GM19372 (cell line): ENCODE measurements around the gene CPEB4.

Experiments used
- ATAC-seq: cut with Tn5 transposase; IDR thresholded peaks from one replicate; pipeline ENCODE4 v1.9.1; 2021; ENCODE audit warnings: mild to moderate bottlenecking, low read depth, moderate library complexity; ENCODE audit not compliant: unreplicated experiment

CPEB4 gene

GRCh38 chr5:173858670-173859407 lies 29.3 kb upstream of the CPEB4 start:
- no peak for ATAC-seq

- no peak for ATAC-seq
Measured at GRCh38 chr5:173859408-173860159, 28.6 kb upstream of the CPEB4 start.

GRCh38 chr5:173862047-173862477 lies 26.1 kb upstream of the CPEB4 start:
- ATAC-seq = no peak

DNA sequence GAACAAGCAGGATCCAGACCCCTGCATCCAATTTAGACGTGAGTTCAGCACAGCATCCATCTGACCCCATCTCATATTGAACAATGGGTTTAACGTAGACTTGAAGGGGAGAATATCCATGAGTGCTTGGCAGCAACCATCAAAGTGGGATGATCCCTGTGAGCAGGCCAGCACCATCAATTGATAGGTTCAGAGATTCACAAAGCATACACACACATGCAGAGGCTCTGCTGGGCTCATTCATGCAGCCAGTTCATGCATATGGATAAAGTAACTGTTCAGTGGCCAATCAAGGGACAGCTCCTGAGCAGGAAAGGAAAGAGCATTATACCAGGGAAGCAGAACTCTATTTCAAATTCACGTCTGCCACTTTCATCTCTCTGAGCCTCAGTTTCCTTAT lies 24.8 kb upstream of the CPEB4 start:
- ATAC-seq = no peak

DNA sequence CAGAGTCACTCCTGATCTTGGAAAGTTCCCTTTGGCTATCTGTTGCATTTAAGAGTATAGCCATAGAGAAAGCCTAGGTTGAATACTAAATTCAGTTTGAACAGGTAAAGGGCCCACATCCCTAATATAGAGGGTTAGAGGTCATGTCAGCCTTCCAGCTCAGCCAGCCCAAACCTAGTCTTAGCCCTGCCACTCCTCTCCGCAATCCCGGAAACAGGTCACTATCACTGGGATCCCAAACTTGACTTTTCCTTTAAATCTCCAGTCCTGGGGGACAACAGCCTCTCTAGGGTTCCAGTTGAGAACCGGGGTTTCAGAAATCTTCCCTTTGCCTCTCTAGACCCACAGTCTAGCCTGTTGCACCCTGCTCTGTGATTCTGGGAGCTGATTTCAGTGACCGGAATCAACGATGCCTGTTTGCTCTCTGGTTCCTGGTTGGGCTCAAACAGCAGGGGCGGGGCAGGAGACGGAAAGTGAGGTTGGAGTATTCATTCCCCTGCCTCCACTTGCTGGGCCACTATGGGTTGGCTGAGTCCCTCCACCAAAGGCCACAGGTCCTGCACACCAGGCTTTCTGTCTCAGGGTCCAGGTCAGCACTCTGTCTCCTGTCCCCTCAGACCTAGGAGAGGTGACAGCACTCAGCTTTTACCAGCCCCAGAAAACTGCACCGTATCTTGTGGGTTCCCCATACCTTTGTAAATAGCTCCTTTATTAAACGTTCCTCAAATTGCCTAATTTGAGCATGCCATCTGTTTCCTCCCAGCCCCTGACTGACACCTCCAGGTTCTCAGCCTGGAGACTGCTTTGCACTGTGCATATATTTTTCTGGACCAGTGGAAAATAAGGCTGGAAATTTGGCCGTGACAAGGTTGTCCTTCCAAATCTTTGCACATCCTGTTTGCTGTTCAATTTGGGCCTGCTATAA lies 23.8 kb upstream of the CPEB4 start:
- no peak for ATAC-seq

- ATAC-seq = no peak
Measured at GRCh38 chr5:173866243-173866857, 21.8 kb upstream of the CPEB4 start.

- ATAC-seq = no peak
Measured at GRCh38 chr5:173866858-173867679, 21.1 kb upstream of the CPEB4 start.

GRCh38 chr5:173868096-173868880 lies 19.9 kb upstream of the CPEB4 start:
- ATAC-seq = no peak

GRCh38 chr5:173869316-173869715 lies 18.8 kb upstream of the CPEB4 start:
- ATAC-seq = no peak

DNA sequence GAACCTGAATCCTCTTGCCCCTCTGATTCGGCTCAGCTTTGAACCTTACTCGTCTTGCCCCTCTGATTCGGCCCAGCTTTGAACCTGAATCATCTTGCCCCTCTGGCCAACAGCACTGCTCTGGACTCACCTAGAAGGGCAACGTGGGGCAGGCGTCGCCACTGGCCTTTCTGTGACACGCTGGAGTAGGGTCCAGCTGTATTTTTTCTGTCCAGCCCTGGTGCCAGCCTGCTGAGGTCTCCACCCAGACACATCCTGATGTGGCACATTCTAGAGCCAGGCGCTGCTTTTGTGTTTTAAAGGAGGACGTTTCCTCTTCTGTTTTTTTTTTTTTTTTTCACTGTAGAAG lies 15.2 kb upstream of the CPEB4 start:
- ATAC-seq = no peak

DNA sequence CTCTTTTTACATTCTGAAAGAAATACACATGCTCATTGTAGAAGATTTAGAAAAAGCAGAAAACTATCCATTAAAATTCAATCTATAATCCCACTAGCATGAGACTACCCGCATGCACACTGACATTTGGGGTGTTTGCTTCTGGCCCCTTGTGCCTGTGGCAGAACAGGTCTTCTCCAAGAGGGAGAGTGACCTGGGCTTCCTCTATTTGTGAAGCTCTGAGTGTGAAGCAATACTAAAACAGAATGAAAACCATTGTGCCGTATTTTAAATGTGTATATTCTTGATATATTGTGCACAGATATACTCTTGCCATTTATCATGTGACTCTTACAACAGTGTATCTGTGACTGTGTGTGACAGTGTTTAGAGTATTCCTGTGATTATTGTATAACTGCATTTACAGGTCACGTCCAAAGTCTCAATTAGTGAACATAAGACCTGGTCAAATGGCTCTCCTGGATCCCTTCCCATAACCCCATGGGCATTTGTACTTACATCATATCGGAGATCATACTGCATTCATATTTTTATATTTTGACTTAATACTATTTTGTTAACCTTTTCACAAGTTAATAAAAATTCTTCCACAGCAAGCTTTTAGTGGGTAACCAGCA lies 14.7 kb upstream of the CPEB4 start:
- no peak for ATAC-seq

GRCh38 chr5:173875189-173875588 lies 13.0 kb upstream of the CPEB4 start:
- no peak for ATAC-seq

DNA sequence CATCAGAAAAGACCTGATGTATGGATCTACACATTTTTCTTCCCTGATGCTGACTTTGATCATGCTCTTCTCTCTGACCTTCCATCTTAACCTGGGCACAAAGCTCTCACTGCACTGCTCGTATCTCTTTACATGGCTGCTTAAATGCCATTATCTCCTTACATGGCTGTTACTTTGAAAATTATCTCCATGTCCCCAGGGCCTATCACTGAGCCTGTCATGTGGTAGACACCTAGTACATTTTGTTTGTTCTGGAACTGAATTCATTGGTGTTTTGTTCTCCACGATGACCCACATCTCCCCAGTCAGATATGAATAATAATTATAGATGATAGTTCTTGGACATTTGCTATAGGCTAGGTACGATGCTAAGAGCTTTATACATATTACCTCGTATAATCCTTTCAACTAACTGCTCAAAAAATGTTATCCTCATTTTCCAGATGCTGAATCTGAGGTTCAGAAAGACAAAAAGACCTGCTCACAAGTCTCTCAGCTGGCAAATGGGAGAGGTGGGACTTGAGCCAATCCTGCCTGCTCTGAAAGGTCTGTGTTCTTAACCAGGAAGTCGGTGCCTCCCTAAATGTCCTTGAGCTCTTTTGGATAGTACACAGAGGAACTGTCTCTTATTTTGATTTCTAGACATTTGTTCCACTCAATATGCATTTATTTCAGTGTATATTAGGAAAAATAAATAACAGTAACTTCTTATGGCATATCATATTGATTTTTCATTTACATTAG lies 9.8 kb upstream of the CPEB4 start:
- ATAC-seq = no peak

DNA sequence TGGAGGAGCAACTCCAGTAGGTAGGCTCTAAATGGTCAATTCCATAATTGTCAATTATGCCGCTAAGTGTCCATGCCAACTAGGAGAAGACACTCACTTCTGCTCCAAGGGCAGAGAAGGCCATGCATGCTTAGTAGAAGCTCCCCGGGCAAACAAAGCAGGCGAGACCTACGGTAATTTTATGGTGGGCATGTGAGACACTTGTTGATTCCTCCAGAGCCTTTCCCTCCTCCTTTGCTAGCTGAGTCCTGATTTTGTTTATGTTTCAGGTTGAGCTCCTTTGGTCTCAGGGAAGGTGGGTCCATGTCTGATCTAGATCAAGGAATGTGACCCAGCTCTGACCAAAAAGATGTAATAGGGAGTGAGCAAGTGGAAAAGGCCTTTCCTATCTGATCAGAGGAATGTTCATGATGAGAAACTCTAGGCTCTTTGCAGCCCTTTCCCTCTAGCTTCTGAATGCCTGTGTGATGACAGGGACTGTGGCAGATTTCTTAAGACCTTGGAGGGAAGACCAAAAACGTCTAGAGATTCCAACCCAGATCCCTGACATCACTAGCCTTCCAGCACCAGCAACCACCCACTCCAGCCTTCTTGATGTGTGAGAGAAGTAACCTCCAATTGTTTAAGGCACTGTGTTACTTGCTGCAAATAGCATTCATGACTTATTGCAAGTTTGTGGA lies 7.7 kb upstream of the CPEB4 start:
- no peak for ATAC-seq

- no peak for ATAC-seq
Measured at GRCh38 chr5:173881811-173882575, 6.2 kb upstream of the CPEB4 start.

GRCh38 chr5:173882632-173883031 lies 5.5 kb upstream of the CPEB4 start:
- ATAC-seq = no peak
